Suprapubic skin (tissue), 3 donors: ENCODE data around the gene NCOA5.

Experiments used
- CTCF ChIP-seq, 2 donors: fragments of 200-600 bp in 1 of 2; fragments of 450-650 bp in 1 of 2; sonication (generic) in 1 of 2; IDR thresholded peaks; one replicate each; pipeline ENCODE4 v1.5.1; 2016 to 2019; ENCODE audit warnings: antibody characterized with exemption in 2 of 2, mild to moderate bottlenecking in 1 of 2, moderate library complexity in 1 of 2
- EP300 ChIP-seq: sonication (generic); formaldehyde crosslinking; IDR thresholded peaks from one replicate; pipeline ENCODE4 v1.6.1; 2017; ENCODE audit warnings: antibody characterized with exemption
- POLR2A ChIP-seq, 2 donors: fragments of 450-650 bp; IDR thresholded peaks; one replicate each; pipeline ENCODE4 v1.6.1; 2017; ENCODE audit warnings: antibody characterized with exemption in 2 of 2, mild to moderate bottlenecking in 2 of 2, moderate library complexity in 2 of 2

- TF ChIP-seq CTCF (IDR thresholded peaks at IDR 0.05) (no peak), POLR2A (IDR thresholded peaks at IDR 0.05) (no peak), EP300 (no peak)
Observed at GRCh38 chr20:46040902-46041535, 48.7 kb downstream of the NCOA5 start.
